Trophoblast cell (in vitro differentiated cells and primary cell): ENCODE results near the gene TMEM132D.

Experiments used
- DNase-seq, 2 donors: peaks; one replicate each; pipeline ENCODE4 v3.0.0-alpha.2; 2016
- H2AFZ ChIP-seq: 2 replicates; pipeline ENCODE4 v1.6.1; 2013; ENCODE audit warnings: low read length, moderate library complexity, mild to moderate bottlenecking; ENCODE audit not compliant: insufficient read depth, poor library complexity
- H2AK5ac ChIP-seq: 2 replicates; pipeline ENCODE4 v1.6.1; 2013; ENCODE audit warnings: mild to moderate bottlenecking, low read length
- H2BK120ac ChIP-seq: 2 replicates; pipeline ENCODE4 v1.6.1; 2013; ENCODE audit warnings: low read length, mild to moderate bottlenecking, moderate library complexity; ENCODE audit not compliant: insufficient read depth, poor library complexity
- H2BK12ac ChIP-seq: 2 replicates; pipeline ENCODE4 v1.6.1; 2013; ENCODE audit warnings: mild to moderate bottlenecking, low read length, moderate library complexity
- H2BK5ac ChIP-seq: 2 replicates; pipeline ENCODE4 v1.6.1; 2013; ENCODE audit warnings: low read length, low read depth, moderate library complexity, mild to moderate bottlenecking; ENCODE audit not compliant: poor library complexity
- H3K14ac ChIP-seq: 2 replicates; pipeline ENCODE4 v1.6.1; 2013; ENCODE audit warnings: mild to moderate bottlenecking, low read length
- H3K18ac ChIP-seq: 2 replicates; pipeline ENCODE4 v1.6.1; 2013; ENCODE audit warnings: mild to moderate bottlenecking, low read length
- H3K23ac ChIP-seq: 2 replicates; pipeline ENCODE4 v1.6.1; 2013; ENCODE audit warnings: low read length
- H3K27ac ChIP-seq: 2 replicates; pipeline ENCODE4 v1.5.1; 2013; ENCODE audit warnings: low read depth, mild to moderate bottlenecking, inconsistent platforms, low read length, moderate library complexity
- H3K27me3 ChIP-seq: 2 replicates; pipeline ENCODE4 v1.6.1; 2013; ENCODE audit warnings: inconsistent platforms, mild to moderate bottlenecking, low read length, moderate library complexity; ENCODE audit not compliant: insufficient read depth
- H3K36me3 ChIP-seq, 2 experiments: 1 replicate in 1 of 2; 2 replicates in 1 of 2; pipeline ENCODE4 v1.6.1; 2013; ENCODE audit warnings: low read length in 2 of 2, mild to moderate bottlenecking in 2 of 2, moderate library complexity in 1 of 2; ENCODE audit not compliant: insufficient read depth in 2 of 2, control insufficient read depth in 1 of 2
- H3K4ac ChIP-seq: 2 replicates; pipeline ENCODE4 v1.6.1; 2013; ENCODE audit warnings: low read depth, mild to moderate bottlenecking, low read length, moderate library complexity
- H3K4me1 ChIP-seq, 2 experiments: 1 replicate in 1 of 2; 2 replicates in 1 of 2; pipeline ENCODE4 v1.6.1; 2013; ENCODE audit warnings: low read length in 2 of 2, mild to moderate bottlenecking in 2 of 2, moderate library complexity in 1 of 2; ENCODE audit not compliant: insufficient read depth in 2 of 2, control insufficient read depth in 1 of 2
- H3K4me2 ChIP-seq: 2 replicates; pipeline ENCODE4 v1.6.1; 2013; ENCODE audit warnings: inconsistent platforms, mild to moderate bottlenecking, low read length, moderate library complexity
- H3K4me3 ChIP-seq: 2 replicates; pipeline ENCODE4 v1.5.1; 2013; ENCODE audit warnings: mild to moderate bottlenecking, low read depth, low read length, inconsistent platforms
- H3K79me1 ChIP-seq: one replicate; pipeline ENCODE4 v1.6.1; 2013; ENCODE audit warnings: low read length
- H3K79me2 ChIP-seq: 2 replicates; pipeline ENCODE4 v1.6.1; 2013; ENCODE audit warnings: low read length, mild to moderate bottlenecking; ENCODE audit not compliant: control insufficient read depth, insufficient read depth, poor library complexity
- H3K9ac ChIP-seq: 2 replicates; pipeline ENCODE4 v1.6.1; 2013; ENCODE audit warnings: mild to moderate bottlenecking, low read length
- H3K9me3 ChIP-seq: 2 replicates; pipeline ENCODE4 v1.6.1; 2013; ENCODE audit warnings: low read depth, mild to moderate bottlenecking, control low read depth, inconsistent platforms, low read length; ENCODE audit not compliant: insufficient read depth
- H4K12ac ChIP-seq: 2 replicates; pipeline ENCODE4 v1.6.1; 2013; ENCODE audit warnings: low read depth, mild to moderate bottlenecking, low read length, moderate library complexity
- H4K8ac ChIP-seq: 2 replicates; pipeline ENCODE4 v1.6.1; 2013; ENCODE audit warnings: low read depth, mild to moderate bottlenecking, low read length, moderate library complexity
- H4K91ac ChIP-seq: one replicate; pipeline ENCODE4 v1.6.1; 2013; ENCODE audit warnings: low read depth, mild to moderate bottlenecking, low read length, moderate library complexity
- WGBS: extraction: QIAGEN DNeasy Blood & Tissue Kit; methylation state at CpG from one replicate; pipeline ENCODE4 v1.1.7; 2013; ENCODE audit warnings: missing lambda C conversion rate; ENCODE audit not compliant: insufficient read length, insufficient coverage; ENCODE audit errors: extremely low coverage; 5-methylcytosine and 5-hydroxymethylcytosine counted together

TMEM132D gene

GRCh38 chr12:129226851-129227250 is 677.0 kb downstream of the TMEM132D start:
- Histone ChIP-seq H4K8ac (no peak overlapping the region), H3K18ac (no peak overlapping the region), H3K14ac (no peak overlapping the region), H3K36me3 (no peaks in the 10 kb centered on the region), H3K27ac (no peak overlapping the region), H3K4me2 (no peak overlapping the region), H3K79me2 (no peaks in the 10 kb centered on the region), H3K9me3 (no peaks in the 10 kb centered on the region), H3K4me3 (no peak overlapping the region), H3K9ac (no peak overlapping the region), H3K79me1 (no peaks in the 10 kb centered on the region), H2BK120ac (no peak overlapping the region), H3K27me3 (no peaks in the 10 kb centered on the region), H2BK12ac (no peak overlapping the region), H3K4me1 (no peaks in the 10 kb centered on the region), H3K23ac (no peak overlapping the region), H3K4ac (no peak overlapping the region), H4K12ac (no peak overlapping the region), H2BK5ac (no peak overlapping the region), H2AK5ac (no peak overlapping the region), H4K91ac (no peak overlapping the region), H2AFZ (no peak overlapping the region)
- WGBS: no CpG with 5 or more reads among the region's 6 CpGs
- no peak for DNase-seq

GRCh38 chr12:129226005-129226404 is 677.8 kb downstream of the TMEM132D start:
- no peak overlapping the region for H3K9ac ChIP-seq
- no peak overlapping the region for H3K4ac ChIP-seq
- H3K36me3 ChIP-seq: no peaks in the 10 kb centered on the region
- no peak for DNase-seq
- H3K18ac ChIP-seq: no peak overlapping the region
- H4K8ac ChIP-seq: no peak overlapping the region
- no peak overlapping the region for H2BK120ac ChIP-seq
- H3K27me3 ChIP-seq: no peaks in the 10 kb centered on the region
- H2BK5ac ChIP-seq: no peak overlapping the region
- H3K79me2 ChIP-seq: no peaks in the 10 kb centered on the region
- no peaks in the 10 kb centered on the region for H3K4me1 ChIP-seq
- H3K9me3 ChIP-seq: no peaks in the 10 kb centered on the region
- no peak overlapping the region for H2AK5ac ChIP-seq
- H3K4me3 ChIP-seq: no peak overlapping the region
- no peak overlapping the region for H3K27ac ChIP-seq
- no peak overlapping the region for H3K14ac ChIP-seq
- no peak overlapping the region for H2AFZ ChIP-seq
- no peak overlapping the region for H2BK12ac ChIP-seq
- no peak overlapping the region for H4K12ac ChIP-seq
- no CpG with 5 or more reads among the region's 7 CpGs for WGBS
- H3K23ac ChIP-seq: no peak overlapping the region
- H3K4me2 ChIP-seq: no peak overlapping the region
- H3K79me1 ChIP-seq: no peaks in the 10 kb centered on the region
- no peak overlapping the region for H4K91ac ChIP-seq

- Histone ChIP-seq H2BK5ac (no peak overlapping the region), H3K79me1 (no peaks in the 10 kb centered on the region), H3K4me3 (no peak overlapping the region), H3K9me3 (no peaks in the 10 kb centered on the region), H3K4me2 (no peak overlapping the region), H2AFZ (no peak overlapping the region), H3K27me3 (no peaks in the 10 kb centered on the region), H3K27ac (no peak overlapping the region), H2BK120ac (no peak overlapping the region), H3K4me1 (no peaks in the 10 kb centered on the region), H3K36me3 (no peaks in the 10 kb centered on the region), H3K14ac (no peak overlapping the region), H4K8ac (no peak overlapping the region), H2AK5ac (no peak overlapping the region), H2BK12ac (no peak overlapping the region), H4K91ac (no peak overlapping the region), H4K12ac (no peak overlapping the region), H3K23ac (no peak overlapping the region), H3K79me2 (no peaks in the 10 kb centered on the region), H3K4ac (no peak overlapping the region), H3K9ac (no peak overlapping the region), H3K18ac (no peak overlapping the region)
- DNase-seq: no peak
- WGBS: no CpG with 5 or more reads among the region's 5 CpGs
Observed at GRCh38 chr12:129215556-129215955, 688.3 kb downstream of the TMEM132D start.

- no peaks in the 10 kb centered on the region for H3K79me2 ChIP-seq
- no peaks in the 10 kb centered on the region for H3K27me3 ChIP-seq
- H3K79me1 ChIP-seq: no peaks in the 10 kb centered on the region
- no peaks in the 10 kb centered on the region for H3K9me3 ChIP-seq
- no peaks in the 10 kb centered on the region for H3K36me3 ChIP-seq
- no peak overlapping the region for H2AFZ ChIP-seq
- H3K4me1 ChIP-seq: no peaks in the 10 kb centered on the region
- no peak overlapping the region for H4K8ac ChIP-seq
- no peak overlapping the region for H3K23ac ChIP-seq
- H3K9ac ChIP-seq: no peak overlapping the region
- no peak overlapping the region for H3K4me3 ChIP-seq
- H2BK5ac ChIP-seq: no peak overlapping the region
- DNase-seq: no peak
- no peak overlapping the region for H2AK5ac ChIP-seq
- no peak overlapping the region for H2BK120ac ChIP-seq
- H4K12ac ChIP-seq: no peak overlapping the region
- H2BK12ac ChIP-seq: no peak overlapping the region
- WGBS: no CpG with 5 or more reads among the region's 4 CpGs
- no peak overlapping the region for H3K14ac ChIP-seq
- H3K18ac ChIP-seq: no peak overlapping the region
- H4K91ac ChIP-seq: no peak overlapping the region
- no peak overlapping the region for H3K4me2 ChIP-seq
- H3K27ac ChIP-seq: no peak overlapping the region
- H3K4ac ChIP-seq: no peak overlapping the region
Observed at GRCh38 chr12:129213551-129213950, 690.3 kb downstream of the TMEM132D start.
